NT2/D1 (cell line): Measurements from ENCODE around the gene CD52.

ENCODE experiments used
- SUZ12 ChIP-seq: IDR thresholded peaks from 2 replicates; pipeline ENCODE4 v1.6.1; 2011; ENCODE audit not compliant: insufficient read length, insufficient read depth; ENCODE audit errors: extremely low read depth
- ZNF274 ChIP-seq: IDR thresholded peaks from 2 replicates; pipeline ENCODE4 v1.6.1; 2011; ENCODE audit warnings: mild to moderate bottlenecking, low read depth, low read length

GRCh38 chr1:26317146-26317545 lies 612 bp upstream of the CD52 start:
- TF ChIP-seq SUZ12 (no peak), ZNF274 (no peak)
